Measurements from ENCODE around the gene ENPP1.

Gene ENPP1

DNA sequence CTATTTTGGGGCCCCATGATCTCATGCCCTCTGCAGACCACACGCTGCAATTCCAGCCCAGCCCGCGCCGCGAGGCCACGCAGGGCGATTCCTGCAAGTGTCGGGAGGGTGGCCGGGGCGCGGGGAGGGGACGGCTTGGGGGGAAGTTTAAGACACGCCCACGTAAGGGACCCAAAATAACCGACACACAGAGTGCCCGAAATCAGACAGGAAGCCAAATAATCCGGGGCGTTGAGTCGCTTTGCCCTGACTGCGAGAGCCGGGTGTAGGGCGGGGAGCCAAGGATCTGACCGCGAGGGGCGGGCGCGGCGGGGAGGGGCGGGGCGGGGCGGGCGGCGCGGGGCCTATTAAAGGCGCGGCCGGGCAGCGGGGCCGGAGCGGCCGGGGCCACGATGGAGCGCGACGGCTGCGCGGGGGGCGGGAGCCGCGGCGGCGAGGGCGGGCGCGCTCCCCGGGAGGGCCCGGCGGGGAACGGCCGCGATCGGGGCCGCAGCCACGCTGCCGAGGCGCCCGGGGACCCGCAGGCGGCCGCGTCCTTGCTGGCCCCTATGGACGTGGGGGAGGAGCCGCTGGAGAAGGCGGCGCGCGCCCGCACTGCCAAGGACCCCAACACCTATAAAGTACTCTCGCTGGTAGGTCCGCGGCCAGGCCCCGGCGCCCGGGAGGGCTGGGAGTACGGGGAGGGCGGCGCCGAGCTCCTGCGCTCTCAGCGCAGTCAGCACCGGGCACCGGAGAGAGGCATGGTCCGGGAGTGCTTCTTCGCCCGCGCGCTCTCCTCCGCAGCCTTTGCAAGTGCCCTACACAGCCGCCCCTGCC is at the start of gene ENPP1:
TSS of gene ENPP1 (plus strand) at position 377 of the 816 bp plus-strand sequence. CDS start at position 393, 16 bp downstream.
- TF ChIP-seq, protein P1, sequence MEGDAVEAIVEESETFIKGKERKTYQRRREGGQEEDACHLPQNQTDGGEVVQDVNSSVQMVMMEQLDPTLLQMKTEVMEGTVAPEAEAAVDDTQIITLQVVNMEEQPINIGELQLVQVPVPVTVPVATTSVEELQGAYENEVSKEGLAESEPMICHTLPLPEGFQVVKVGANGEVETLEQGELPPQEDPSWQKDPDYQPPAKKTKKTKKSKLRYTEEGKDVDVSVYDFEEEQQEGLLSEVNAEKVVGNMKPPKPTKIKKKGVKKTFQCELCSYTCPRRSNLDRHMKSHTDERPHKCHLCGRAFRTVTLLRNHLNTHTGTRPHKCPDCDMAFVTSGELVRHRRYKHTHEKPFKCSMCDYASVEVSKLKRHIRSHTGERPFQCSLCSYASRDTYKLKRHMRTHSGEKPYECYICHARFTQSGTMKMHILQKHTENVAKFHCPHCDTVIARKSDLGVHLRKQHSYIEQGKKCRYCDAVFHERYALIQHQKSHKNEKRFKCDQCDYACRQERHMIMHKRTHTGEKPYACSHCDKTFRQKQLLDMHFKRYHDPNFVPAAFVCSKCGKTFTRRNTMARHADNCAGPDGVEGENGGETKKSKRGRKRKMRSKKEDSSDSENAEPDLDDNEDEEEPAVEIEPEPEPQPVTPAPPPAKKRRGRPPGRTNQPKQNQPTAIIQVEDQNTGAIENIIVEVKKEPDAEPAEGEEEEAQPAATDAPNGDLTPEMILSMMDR (IDR thresholded peaks at IDR 0.05; ENCODE audit: borderline replicate concordance, control extremely low read depth, extremely low read depth, insufficient read depth, missing control alignments), result no peak
- in situ Hi-C loops (cut with MboI; ENCODE audit: low sequenced_read_pairs, unreplicated experiment), result no loop called here
- DNase-seq (ENCODE audit: low spot score), result peak; percentile 61

DNA sequence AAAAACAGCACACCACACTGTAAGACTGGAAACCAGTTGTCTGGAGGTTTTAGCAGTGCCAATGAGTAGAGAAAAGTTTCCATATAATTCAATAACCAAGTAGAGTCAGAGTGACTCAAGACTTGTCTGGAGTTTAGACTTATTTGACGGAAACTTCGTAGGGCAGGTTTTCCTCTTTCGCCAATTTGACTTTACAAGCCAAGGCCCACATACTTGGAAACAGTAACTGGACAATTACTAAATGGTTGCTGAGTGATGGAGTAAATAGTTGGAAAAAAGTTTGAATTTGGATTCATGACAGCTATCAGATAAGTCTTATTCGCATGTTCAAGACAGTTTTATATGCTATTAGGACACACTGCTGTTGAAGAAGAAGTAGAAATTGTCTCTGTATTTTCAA is 48.9 kb upstream of the ENPP1 start:
- in situ Hi-C loops (cut with MboI; ENCODE audit: low sequenced_read_pairs, unreplicated experiment), result no loop called here
- no peak for DNase-seq (ENCODE audit: low spot score)
- TF ChIP-seq, protein P1 (IDR thresholded peaks at IDR 0.05; ENCODE audit: borderline replicate concordance, control extremely low read depth, extremely low read depth, insufficient read depth, missing control alignments), result no peak

DNA sequence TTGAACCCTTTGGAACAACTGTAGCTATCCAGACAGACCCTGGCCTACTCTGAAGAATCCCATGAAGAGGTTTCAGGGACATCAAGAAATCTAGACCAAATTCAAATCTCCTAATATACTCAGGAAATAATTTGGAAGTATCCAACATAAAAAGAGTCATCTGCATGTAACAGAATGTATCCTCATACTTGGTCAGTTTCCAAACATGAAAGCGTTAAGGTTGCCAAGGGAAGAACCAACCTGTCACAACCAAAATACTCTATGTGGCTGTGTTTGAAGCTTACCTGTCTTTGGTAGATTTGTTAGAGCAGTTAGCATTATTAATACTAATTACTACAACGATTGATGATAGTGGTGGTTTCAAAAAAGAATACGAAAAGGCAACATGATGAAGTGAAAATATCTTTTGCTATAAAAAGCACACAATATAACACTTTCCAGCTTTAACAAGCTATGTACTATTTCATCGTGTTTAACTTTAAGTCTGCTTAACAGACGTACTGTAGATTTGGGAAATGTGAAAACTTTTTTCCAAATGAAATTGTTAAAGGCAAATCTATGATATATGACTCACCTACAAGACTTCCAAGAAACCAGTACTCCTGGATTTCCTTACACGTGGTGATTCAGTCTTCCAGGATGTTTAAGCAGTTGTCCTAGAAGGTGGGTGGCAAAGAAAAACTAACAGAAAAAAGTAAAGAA is 46.6 kb upstream of the ENPP1 start:
- DNase-seq (ENCODE audit: low spot score), result no peak
- TF ChIP-seq, protein P1 (IDR thresholded peaks at IDR 0.05; ENCODE audit: borderline replicate concordance, control extremely low read depth, extremely low read depth, insufficient read depth, missing control alignments), result no peak
- in situ Hi-C loops (cut with MboI; ENCODE audit: low sequenced_read_pairs, unreplicated experiment), result no loop called here

GRCh38 chr6:131761762-131762067 is 46.1 kb upstream of the ENPP1 start:
- TF ChIP-seq, protein P1 (IDR thresholded peaks at IDR 0.05; ENCODE audit: borderline replicate concordance, control extremely low read depth, extremely low read depth, insufficient read depth, missing control alignments), result no peak
- in situ Hi-C loops (cut with MboI; ENCODE audit: low sequenced_read_pairs, unreplicated experiment), result no loop called here
- DNase-seq (ENCODE audit: low spot score), result no peak

- in situ Hi-C loops (cut with MboI; ENCODE audit: low sequenced_read_pairs, unreplicated experiment), result no loop called here
- no peak for DNase-seq (ENCODE audit: low spot score)
- TF ChIP-seq, protein P1 (IDR thresholded peaks at IDR 0.05; ENCODE audit: borderline replicate concordance, control extremely low read depth, extremely low read depth, insufficient read depth, missing control alignments), result no peak
These were observed 44.8 kb upstream of the ENPP1 start for GRCh38 chr6:131762984-131763383.

DNA sequence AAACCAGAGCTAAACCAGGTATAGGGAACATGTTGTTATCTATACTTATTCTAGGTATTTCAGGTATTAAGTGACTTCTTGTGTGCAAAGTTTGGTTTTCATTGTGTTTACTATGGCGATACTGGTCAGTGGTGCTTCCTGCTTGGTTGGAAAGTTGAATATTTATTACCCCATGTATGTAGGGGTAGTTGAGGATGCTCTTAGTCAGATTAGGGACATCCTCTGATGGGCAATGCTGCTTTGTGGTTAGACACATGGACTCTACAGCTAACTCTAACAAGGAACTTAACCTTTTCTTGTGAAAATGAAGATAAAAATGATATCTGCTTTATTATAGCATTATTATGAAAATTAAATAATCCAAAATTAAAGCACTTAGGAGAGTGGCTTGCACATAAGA is 44.1 kb upstream of the ENPP1 start:
- DNase-seq (ENCODE audit: low spot score), result no peak
- TF ChIP-seq, protein P1 (IDR thresholded peaks at IDR 0.05; ENCODE audit: borderline replicate concordance, control extremely low read depth, extremely low read depth, insufficient read depth, missing control alignments), result no peak
- in situ Hi-C loops (cut with MboI; ENCODE audit: low sequenced_read_pairs, unreplicated experiment), result no loop called here

Data from GM13976 (cell line).